ENCODE results near the gene TRAPPC11.
"Not testable (repeated sequence)": the region's sequence is repeated elsewhere in the genome, so short reads cannot be mapped to it uniquely, and the experiment has no call there.

TRAPPC11 gene

GRCh38 chr4:183659029-183659871, at the start of gene TRAPPC11, which contains the start of gene RWDD4:
Gene TRAPPC11 (plus strand): TSS chr4:183659293. CDS start chr4:183663868, 4,575 bp downstream.
Gene RWDD4 (minus strand): TSS chr4:183659185. CDS start chr4:183658952, 233 bp downstream.
- peak; percentile 99 to 100 for ATAC-seq

GRCh38 chr4:183610033-183610432, 49.1 kb upstream of the TRAPPC11 start:
- no peak for ATAC-seq

- no peak for ATAC-seq
These were observed 48.5 kb upstream of the TRAPPC11 start for GRCh38 chr4:183610613-183611012.

- no peak for ATAC-seq
These were observed 47.8 kb upstream of the TRAPPC11 start for GRCh38 chr4:183611210-183611830.

- no peak for ATAC-seq
These were observed 46.5 kb upstream of the TRAPPC11 start for GRCh38 chr4:183612329-183613250.

GRCh38 chr4:183617075-183617474, 42.0 kb upstream of the TRAPPC11 start:
- ATAC-seq = no peak

GRCh38 chr4:183618681-183619080, 40.4 kb upstream of the TRAPPC11 start:
- ATAC-seq = no peak

GRCh38 chr4:183620421-183620820, 38.7 kb upstream of the TRAPPC11 start:
- no peak for ATAC-seq

GRCh38 chr4:183621875-183622274, 37.2 kb upstream of the TRAPPC11 start:
- ATAC-seq = no peak

GRCh38 chr4:183624548-183624947, 34.5 kb upstream of the TRAPPC11 start:
- ATAC-seq = no peak

- no peak for ATAC-seq
These were observed 32.9 kb upstream of the TRAPPC11 start for GRCh38 chr4:183626168-183626567.

- not testable (repeated sequence) for ATAC-seq
These were observed 31.8 kb upstream of the TRAPPC11 start for GRCh38 chr4:183627286-183627685.

GRCh38 chr4:183627979-183628588, 31.0 kb upstream of the TRAPPC11 start:
- ATAC-seq = no peak

- no peak for ATAC-seq
These were observed 27.4 kb upstream of the TRAPPC11 start for GRCh38 chr4:183631577-183632198.

- no peak for ATAC-seq
These were observed 26.4 kb upstream of the TRAPPC11 start for GRCh38 chr4:183632689-183633088.

- peak in 1 of 2 donors; percentile 40 for ATAC-seq
These were observed 25.4 kb upstream of the TRAPPC11 start for GRCh38 chr4:183633476-183634400.

GRCh38 chr4:183635321-183635720, 23.8 kb upstream of the TRAPPC11 start:
- no peak for ATAC-seq

- no peak for ATAC-seq
These were observed 23.4 kb upstream of the TRAPPC11 start for GRCh38 chr4:183635741-183636140.

GRCh38 chr4:183636503-183636902, 22.6 kb upstream of the TRAPPC11 start:
- no peak for ATAC-seq

GRCh38 chr4:183636923-183637322, 22.2 kb upstream of the TRAPPC11 start:
- no peak for ATAC-seq

- peak; percentile 74 to 91 for ATAC-seq
These were observed 21.6 kb upstream of the TRAPPC11 start for GRCh38 chr4:183637461-183637860.
